HepG2 (cell line): ENCODE measurements around the gene MYO5A. TPM values are rescaled to one million over a fixed set of nuclear protein-coding genes. Genes with fewer than 3 reads are reported as not detected.

Experiments
- ARID4A ChIP-seq: sonication (generic); formaldehyde crosslinking; IDR thresholded peaks from 2 replicates; pipeline ENCODE4 v1.5.0; 2020; ENCODE audit warnings: mild to moderate bottlenecking, missing genetic modification reagents, borderline replicate concordance
- FOXA1 ChIP-seq, 2 experiments: fragments of 450-650 bp in 1 of 2; sonication (generic) in 1 of 2; formaldehyde crosslinking in 1 of 2; IDR thresholded peaks; 2 replicates each; pipeline versions ENCODE4 v1.4.0 to v1.6.1; 2016 to 2020; ENCODE audit warnings: missing genetic modification reagents in 1 of 2
- HDAC1 ChIP-seq: sonication (generic); formaldehyde crosslinking; IDR thresholded peaks from 2 replicates; pipeline ENCODE4 v1.5.1; 2020; ENCODE audit warnings: mild to moderate bottlenecking, missing genetic modification reagents
- HMGXB4 ChIP-seq, 2 experiments: sonication (generic) in 1 of 2; formaldehyde crosslinking in 1 of 2; IDR thresholded peaks; 2 replicates each; pipeline versions ENCODE4 v1.4.0 to v1.6.1; 2018 to 2020; ENCODE audit warnings: missing genetic modification reagents in 2 of 2, borderline replicate concordance in 1 of 2, low read depth in 1 of 2, mild to moderate bottlenecking in 1 of 2, missing biosample characterization in 1 of 2
- JUNB ChIP-seq: sonication (generic); formaldehyde crosslinking; IDR thresholded peaks from 2 replicates; pipeline ENCODE4 v1.8.0; 2022; ENCODE audit warnings: missing genetic modification reagents, mild to moderate bottlenecking, borderline replicate concordance
- KAT8 ChIP-seq: IDR thresholded peaks from 2 replicates; pipeline ENCODE4 v1.6.1; 2016; ENCODE audit warnings: missing genetic modification reagents, missing compliant biosample characterization
- NR0B2 ChIP-seq: sonication (generic); formaldehyde crosslinking; IDR thresholded peaks from 2 replicates; pipeline ENCODE4 v1.4.0; 2020; ENCODE audit warnings: mild to moderate bottlenecking, missing genetic modification reagents
- PATZ1 ChIP-seq: sonication (generic); formaldehyde crosslinking; IDR thresholded peaks from 2 replicates; pipeline ENCODE4 v1.4.0; 2020; ENCODE audit warnings: missing genetic modification reagents
- PHF20 ChIP-seq: sonication (generic); formaldehyde crosslinking; IDR thresholded peaks from 2 replicates; pipeline ENCODE4 v1.5.0; 2020; ENCODE audit warnings: mild to moderate bottlenecking, missing genetic modification reagents
- POLR2G ChIP-seq: fragments of 200-400 bp; formaldehyde crosslinking; IDR thresholded peaks from 2 replicates; pipeline ENCODE4 v1.6.1; 2018; ENCODE audit warnings: mild to moderate bottlenecking, low read depth, low read length, moderate library complexity
- RARA ChIP-seq: IDR thresholded peaks from 2 replicates; pipeline ENCODE4 v1.6.1; 2016; ENCODE audit warnings: missing genetic modification reagents, missing compliant biosample characterization
- TFDP2 ChIP-seq: sonication (generic); formaldehyde crosslinking; IDR thresholded peaks from 2 replicates; pipeline ENCODE4 v1.4.0; 2020; ENCODE audit warnings: missing genetic modification reagents
- THAP8 ChIP-seq: sonication (generic); formaldehyde crosslinking; IDR thresholded peaks from 2 replicates; pipeline ENCODE4 v1.5.1; 2020; ENCODE audit warnings: missing genetic modification reagents, mild to moderate bottlenecking, borderline replicate concordance
- ZNF331 ChIP-seq: sonication (generic); formaldehyde crosslinking; IDR thresholded peaks from 2 replicates; pipeline ENCODE4 v1.4.0; 2020; ENCODE audit warnings: missing genetic modification reagents
- ZNF343 ChIP-seq: sonication (generic); formaldehyde crosslinking; IDR thresholded peaks from 2 replicates; pipeline ENCODE4 v1.4.0; 2020; ENCODE audit warnings: mild to moderate bottlenecking, missing genetic modification reagents
- ZNF350 ChIP-seq: sonication (generic); formaldehyde crosslinking; IDR thresholded peaks from 2 replicates; pipeline ENCODE4 v1.4.0; 2020; ENCODE audit warnings: mild to moderate bottlenecking, low read depth, missing genetic modification reagents, borderline replicate concordance
- ZNF629 ChIP-seq: sonication (generic); formaldehyde crosslinking; conservative IDR thresholded peaks from 2 replicates; pipeline ENCODE4 v1.5.0; 2020; ENCODE audit warnings: missing genetic modification reagents
- polyA plus RNA-seq, 8 experiments: library from polyadenylated mRNA; depleted of rRNA in 3 of 8; stranded (reverse) in 7 of 8; unstranded in 1 of 8; fragments of >200 nt; fragmentation: Illumina TruSeq in 4 of 8; extraction: Trizol in 4 of 8; gene quantifications; 2 replicates each; pipeline versions ENCODE4 v1.2.1 to v1.2.3, GENCODE V29; 2011 to 2016; ENCODE audit warnings: low read depth in 4 of 8, missing spikeins in 1 of 8, mixed read lengths in 1 of 8; ENCODE audit not compliant: insufficient read depth in 1 of 8
- total RNA-seq, 5 experiments: library from RNA; depleted of rRNA; stranded (reverse); fragments of >200 nt; fragmentation: Illumina TruSeq; extraction: Trizol; gene quantifications; 2 replicates each; pipeline ENCODE4 v1.2.3, GENCODE V29; 2016; ENCODE audit warnings: low read depth in 1 of 5

MYO5A gene
- total and polyA plus RNA-seq, 2 of the 13 experiments (the other 11 are each of a cell fraction or from before 2014, with no cell fraction given): 2.8 to 4.8 TPM

- TF ChIP-seq ARID4A (CRISPR knock-in tag) (peak; percentile 71), ZNF350 (CRISPR knock-in tag) (no peak), THAP8 (peak; percentile 65; the same call in 1 of the 2 replicates), RARA (CRISPR knock-in tag) (no peak), ZNF343 (CRISPR knock-in tag) (no peak), ZNF331 (CRISPR knock-in tag) (0 out of 2 replicates have a peak, but pooled peaks have one; percentile 18), PATZ1 (peak; percentile 66), KAT8 (CRISPR knock-in tag) (peak; percentile 65; the same call in 1 of the 2 replicates), JUNB (CRISPR knock-in tag) (0 out of 2 replicates have a peak, but pooled peaks have one; percentile 28), ZNF629 (0 out of 2 replicates have a peak, but pooled peaks have one; percentile 7), PHF20 (CRISPR knock-in tag) (peak; percentile 41; the same call in 1 of the 2 replicates), HMGXB4 (CRISPR knock-in tag; IDR thresholded peaks at IDR 0.05; ENCODE audit: borderline replicate concordance in 1 of 2, low read depth in 1 of 2) (peak in 1 of 2 experiments; percentile 51; a peak in 1 of 4 replicates), POLR2G (peak; percentile 72), NR0B2 (CRISPR knock-in tag) (peak; percentile 72; the same call in 1 of the 2 replicates), FOXA1 (IDR thresholded peaks at IDR 0.05) (no peak), FOXA1 (CRISPR knock-in tag; IDR thresholded peaks at IDR 0.05) (no peak), TFDP2 (CRISPR knock-in tag) (peak; percentile 95), HDAC1 (CRISPR knock-in tag) (peak; percentile 90)
These were observed 233.2 kb downstream of the MYO5A start, which contains the start of gene MYO5C (continued) for GRCh38 chr15:52295421-52296001.
